Activated CD4-positive, alpha-beta T cell treated with anti-CD3 and anti-CD28 coated beads, Interleukin-2, amount 10 ng/mL, durations not matched to agents 24 days and 14 days (primary cell): ENCODE results near the gene CHD2. TPM values are rescaled to one million over a fixed set of nuclear protein-coding genes. Genes with fewer than 3 reads are reported as not detected.

Source experiments
- DNase-seq: peaks from one replicate; pipeline ENCODE4 v3.0.0; 2022
- H3K27ac Mint-ChIP-seq: one replicate; pipeline ENCODE4 v1.8.0; 2022; ENCODE audit warnings: mild to moderate bottlenecking, mixed read lengths
- H3K27me3 Mint-ChIP-seq: one replicate; pipeline ENCODE4 v1.8.0; 2022; ENCODE audit warnings: mixed read lengths
- H3K36me3 Mint-ChIP-seq: one replicate; pipeline ENCODE4 v1.8.0; 2022; ENCODE audit warnings: low read depth, mild to moderate bottlenecking, mixed read lengths
- H3K4me1 Mint-ChIP-seq: one replicate; pipeline ENCODE4 v1.8.0; 2021; ENCODE audit warnings: mixed read lengths
- H3K4me3 Mint-ChIP-seq: one replicate; pipeline ENCODE4 v1.8.0; 2022; ENCODE audit warnings: mild to moderate bottlenecking, moderate library complexity, mixed read lengths
- H3K9me3 Mint-ChIP-seq: one replicate; pipeline ENCODE4 v1.8.0; 2021; ENCODE audit warnings: mixed read lengths
- intact Hi-C: fragments of 100-400 bp; cut with micrococcal nuclease; formaldehyde crosslinking; loops from one replicate; pipeline ENCODE4 v1.15.1; 2023
- total RNA-seq: library from RNA; stranded (reverse); gene quantifications from 2 replicates; pipeline ENCODE4 v1.2.3, GENCODE V29; 2022

The CHD2 gene
- total RNA-seq, 1 donor from 2014 or later: 111 TPM

GRCh38 chr15:92979011-92979701, 79.0 kb downstream of the CHD2 start:
- intact Hi-C loops: no loop called here
- Mint-ChIP-seq H3K36me3 (peaks cover 46% of the 10 kb centered on the region), H3K9me3 (no peaks in the 10 kb centered on the region), H3K27me3 (no peaks in the 10 kb centered on the region), H3K27ac (peak overlapping the region; percentile 4), H3K4me3 (no peak overlapping the region), H3K4me1 (peaks cover 9% of the 10 kb centered on the region)
- DNase-seq: no peak

- H3K36me3 Mint-ChIP-seq: peaks cover 42% of the 10 kb centered on the region
- no peaks in the 10 kb centered on the region for H3K9me3 Mint-ChIP-seq
- no peak overlapping the region for H3K27ac Mint-ChIP-seq
- DNase-seq: no peak
- no peaks in the 10 kb centered on the region for H3K27me3 Mint-ChIP-seq
- intact Hi-C loops: loop anchor here (10.0 kb wide), 1 partner anchor 47 kb away; no protein-coding TSS in a partner anchor
- no peak overlapping the region for H3K4me3 Mint-ChIP-seq
- H3K4me1 Mint-ChIP-seq: peaks cover 11% of the 10 kb centered on the region
These were observed 81.2 kb downstream of the CHD2 start for GRCh38 chr15:92981333-92981732.

GRCh38 chr15:92984161-92984560, 84.0 kb downstream of the CHD2 start:
- Mint-ChIP-seq H3K36me3 (peaks cover 36% of the 10 kb centered on the region), H3K27ac (no peak overlapping the region), H3K4me3 (no peak overlapping the region), H3K9me3 (no peaks in the 10 kb centered on the region), H3K4me1 (peaks cover 7% of the 10 kb centered on the region), H3K27me3 (no peaks in the 10 kb centered on the region)
- intact Hi-C loops: loop anchor here (10.0 kb wide), 1 partner anchor 49 kb away; no protein-coding TSS in a partner anchor
- DNase-seq: no peak

- no peak overlapping the region for H3K4me3 Mint-ChIP-seq
- no peaks in the 10 kb centered on the region for H3K9me3 Mint-ChIP-seq
- H3K27me3 Mint-ChIP-seq: no peaks in the 10 kb centered on the region
- H3K4me1 Mint-ChIP-seq: peaks cover 11% of the 10 kb centered on the region
- H3K36me3 Mint-ChIP-seq: peaks cover 59% of the 10 kb centered on the region
- no peak for DNase-seq
- intact Hi-C loops: loop anchor here (5.0 to 10.0 kb wide), 2 partner anchors 37 to 55 kb away; no protein-coding TSS in a partner anchor
- peak overlapping the region; percentile 36 for H3K27ac Mint-ChIP-seq
These were observed 89.3 kb downstream of the CHD2 start for GRCh38 chr15:92989470-92989869.

- Mint-ChIP-seq H3K36me3 (peaks cover 62% of the 10 kb centered on the region), H3K4me1 (peaks cover 14% of the 10 kb centered on the region), H3K4me3 (no peak overlapping the region), H3K27me3 (no peaks in the 10 kb centered on the region), H3K9me3 (no peaks in the 10 kb centered on the region), H3K27ac (no peak overlapping the region)
- intact Hi-C loops: no loop called here
- DNase-seq: no peak
These were observed 89.9 kb downstream of the CHD2 start for GRCh38 chr15:92990031-92990430.

GRCh38 chr15:92992720-92993119, 92.6 kb downstream of the CHD2 start:
- intact Hi-C loops: no loop called here
- Mint-ChIP-seq H3K27ac (peak overlapping the region; percentile 37), H3K36me3 (peaks cover 72% of the 10 kb centered on the region), H3K27me3 (no peaks in the 10 kb centered on the region), H3K4me3 (no peak overlapping the region), H3K9me3 (no peaks in the 10 kb centered on the region), H3K4me1 (peaks cover 21% of the 10 kb centered on the region)
- no peak for DNase-seq

- Mint-ChIP-seq H3K9me3 (no peaks in the 10 kb centered on the region), H3K4me1 (peaks cover 23% of the 10 kb centered on the region), H3K27ac (peak overlapping the region; percentile 64), H3K27me3 (no peaks in the 10 kb centered on the region), H3K36me3 (peaks cover 73% of the 10 kb centered on the region), H3K4me3 (no peak overlapping the region)
- intact Hi-C loops: no loop called here
- no peak for DNase-seq
These were observed 97.7 kb downstream of the CHD2 start for GRCh38 chr15:92997821-92998220.

- Mint-ChIP-seq H3K27me3 (no peaks in the 10 kb centered on the region), H3K9me3 (no peaks in the 10 kb centered on the region), H3K4me3 (no peak overlapping the region), H3K27ac (no peak overlapping the region), H3K36me3 (peaks cover 75% of the 10 kb centered on the region), H3K4me1 (peaks cover 19% of the 10 kb centered on the region)
- DNase-seq: no peak
- intact Hi-C loops: no loop called here
These were observed 101.0 kb downstream of the CHD2 start for GRCh38 chr15:93001156-93001555.

- no peak overlapping the region for H3K4me3 Mint-ChIP-seq
- intact Hi-C loops: no loop called here
- no peak overlapping the region for H3K27ac Mint-ChIP-seq
- DNase-seq: no peak
- peaks cover 16% of the 10 kb centered on the region for H3K4me1 Mint-ChIP-seq
- H3K36me3 Mint-ChIP-seq: peaks cover 76% of the 10 kb centered on the region
- no peaks in the 10 kb centered on the region for H3K27me3 Mint-ChIP-seq
- no peaks in the 10 kb centered on the region for H3K9me3 Mint-ChIP-seq
These were observed 101.8 kb downstream of the CHD2 start for GRCh38 chr15:93001881-93002280.

GRCh38 chr15:93005133-93005532, 105.0 kb downstream of the CHD2 start:
- no peaks in the 10 kb centered on the region for H3K27me3 Mint-ChIP-seq
- peaks cover 70% of the 10 kb centered on the region for H3K36me3 Mint-ChIP-seq
- no peaks in the 10 kb centered on the region for H3K9me3 Mint-ChIP-seq
- peaks cover 3% of the 10 kb centered on the region for H3K4me1 Mint-ChIP-seq
- H3K27ac Mint-ChIP-seq: peak overlapping the region; percentile 12
- intact Hi-C loops: no loop called here
- no peak overlapping the region for H3K4me3 Mint-ChIP-seq
- DNase-seq: no peak

GRCh38 chr15:93007994-93008393, 107.9 kb downstream of the CHD2 start:
- Mint-ChIP-seq H3K4me1 (peaks cover 3% of the 10 kb centered on the region), H3K9me3 (no peaks in the 10 kb centered on the region), H3K27ac (peak overlapping the region; percentile 51), H3K4me3 (no peak overlapping the region), H3K36me3 (peaks cover 69% of the 10 kb centered on the region), H3K27me3 (no peaks in the 10 kb centered on the region)
- no peak for DNase-seq
- intact Hi-C loops: no loop called here

- Mint-ChIP-seq H3K4me1 (peaks cover 13% of the 10 kb centered on the region), H3K27ac (no peak overlapping the region), H3K9me3 (no peaks in the 10 kb centered on the region), H3K36me3 (peaks cover 75% of the 10 kb centered on the region), H3K27me3 (no peaks in the 10 kb centered on the region), H3K4me3 (no peak overlapping the region)
- intact Hi-C loops: no loop called here
- no peak for DNase-seq
These were observed 112.7 kb downstream of the CHD2 start for GRCh38 chr15:93012786-93013185.

- no peaks in the 10 kb centered on the region for H3K27me3 Mint-ChIP-seq
- peaks cover 53% of the 10 kb centered on the region for H3K4me1 Mint-ChIP-seq
- no peaks in the 10 kb centered on the region for H3K9me3 Mint-ChIP-seq
- no peak for DNase-seq
- intact Hi-C loops: loop anchor here (5.0 kb wide), 1 partner anchor 60 kb away; no protein-coding TSS in a partner anchor
- peaks cover 85% of the 10 kb centered on the region for H3K36me3 Mint-ChIP-seq
- no peak overlapping the region for H3K27ac Mint-ChIP-seq
- no peak overlapping the region for H3K4me3 Mint-ChIP-seq
These were observed 117.4 kb downstream of the CHD2 start for GRCh38 chr15:93017526-93017925.

GRCh38 chr15:93018574-93018973, 118.5 kb downstream of the CHD2 start:
- Mint-ChIP-seq H3K4me1 (peaks cover 64% of the 10 kb centered on the region), H3K36me3 (peaks cover 85% of the 10 kb centered on the region), H3K4me3 (peak overlapping the region; percentile 11), H3K27ac (peak overlapping the region; percentile 72), H3K9me3 (peaks cover 7% of the 10 kb centered on the region), H3K27me3 (no peaks in the 10 kb centered on the region)
- intact Hi-C loops: loop anchor here (1.0 to 5.0 kb wide), 2 partner anchors 61 to 215 kb away; no protein-coding TSS in a partner anchor
- DNase-seq: no peak
